ENCODE measurements around the gene PLCG1.

The PLCG1 gene

GRCh38 chr20:41202426-41202825 is 65.1 kb downstream of the PLCG1 start:
- no peak for TF ChIP-seq CTCF (conservative IDR thresholded peaks at IDR 0.05; ENCODE audit: low read depth, low read length)
- no peak for DNase-seq (ENCODE audit: low read depth)
- no peak overlapping the region for H3K4me3 ChIP-seq (ENCODE audit: low read length)

GRCh38 chr20:41203660-41204059 is 66.3 kb downstream of the PLCG1 start:
- TF ChIP-seq CTCF (conservative IDR thresholded peaks at IDR 0.05; ENCODE audit: low read depth, low read length): no peak
- no peak overlapping the region for H3K4me3 ChIP-seq (ENCODE audit: low read length)
- DNase-seq (ENCODE audit: low read depth): no peak

- TF ChIP-seq CTCF (conservative IDR thresholded peaks at IDR 0.05; ENCODE audit: low read depth, low read length): no peak
- no peak overlapping the region for H3K4me3 ChIP-seq (ENCODE audit: low read length)
These were observed 67.2 kb downstream of the PLCG1 start for GRCh38 chr20:41204304-41205265.

GRCh38 chr20:41205313-41205712 is 68.0 kb downstream of the PLCG1 start:
- no peak for DNase-seq (ENCODE audit: low read depth)
- no peak for TF ChIP-seq CTCF (conservative IDR thresholded peaks at IDR 0.05; ENCODE audit: low read depth, low read length)
- no peak overlapping the region for H3K4me3 ChIP-seq (ENCODE audit: low read length)

More at GRCh38 chr20:41204304-41205265, 67.2 kb downstream of the PLCG1 start:
- no peak for DNase-seq (ENCODE audit: low read depth)

DNA sequence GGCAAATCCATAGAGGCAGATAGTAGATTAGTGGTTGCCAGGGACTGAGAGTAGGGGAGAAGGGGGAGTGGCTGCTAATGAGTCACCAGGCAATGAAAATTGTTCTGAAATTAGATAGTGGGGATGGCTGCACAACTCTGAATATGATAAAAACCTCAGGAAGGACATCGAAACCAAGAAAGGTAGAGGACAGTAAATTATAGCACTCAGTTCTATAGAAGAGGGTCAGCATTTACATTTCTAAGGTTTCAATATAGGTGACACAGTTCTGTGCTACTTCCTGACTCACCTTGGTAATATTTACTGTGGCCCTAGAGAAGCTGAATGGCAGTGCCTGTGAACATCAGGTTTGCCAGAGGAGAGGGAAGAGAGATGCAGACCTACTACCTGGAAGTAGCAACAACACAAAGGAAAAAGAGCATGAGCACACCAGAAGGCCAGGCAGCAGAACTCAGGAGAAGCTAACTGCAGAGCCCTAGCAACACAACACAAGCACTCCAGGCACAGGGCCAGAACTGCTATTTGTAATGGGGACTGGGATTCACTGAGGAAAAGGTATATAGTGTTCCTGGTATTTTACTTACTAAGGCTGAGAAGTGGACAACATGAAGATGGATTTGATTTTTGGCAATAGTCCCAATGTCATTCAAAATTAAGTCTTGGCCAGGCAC is 75.9 kb downstream of the PLCG1 start:
- no peak for TF ChIP-seq CTCF (conservative IDR thresholded peaks at IDR 0.05; ENCODE audit: low read depth, low read length)
- H3K4me3 ChIP-seq (ENCODE audit: low read length): no peak overlapping the region
- DNase-seq (ENCODE audit: low read depth): no peak

GRCh38 chr20:41214202-41214601 is 76.9 kb downstream of the PLCG1 start:
- no peak overlapping the region for H3K4me3 ChIP-seq (ENCODE audit: low read length)
- no peak for DNase-seq (ENCODE audit: low read depth)
- TF ChIP-seq CTCF (conservative IDR thresholded peaks at IDR 0.05; ENCODE audit: low read depth, low read length): no peak

Data from retinal pigment epithelial cell (primary cell).